VCaP (cell line): ENCODE measurements around the gene BDKRB2.

Experiments used
- H3K27ac ChIP-seq: fragments of 450-650 bp; 2 replicates; pipeline ENCODE4 v1.5.1; 2017
- CTCF ChIP-seq: fragments of 450-650 bp; conservative IDR thresholded peaks from 2 replicates; pipeline ENCODE4 v1.5.1; 2017; ENCODE audit warnings: mild to moderate bottlenecking, moderate library complexity

The BDKRB2 gene

GRCh38 chr14:96255501-96256366, 51.1 kb downstream of the BDKRB2 start, which contains the start of gene BDKRB1:
TSS of gene BDKRB1 (plus strand) at chr14:96256210. CDS start at chr14:96263683, 7,473 bp downstream.
- no peak within 1 kb of the TSS for H3K27ac ChIP-seq
- TF ChIP-seq CTCF, result no peak

- no peak for TF ChIP-seq CTCF
- no peak overlapping the region for H3K27ac ChIP-seq
Measured at GRCh38 chr14:96256407-96256806, 51.8 kb downstream of the BDKRB2 start.

- no peak for TF ChIP-seq CTCF
- H3K27ac ChIP-seq, result no peak overlapping the region
Measured at GRCh38 chr14:96257056-96257455, 52.4 kb downstream of the BDKRB2 start.

GRCh38 chr14:96257900-96258299, 53.3 kb downstream of the BDKRB2 start:
- no peak for TF ChIP-seq CTCF
- no peak overlapping the region for H3K27ac ChIP-seq

GRCh38 chr14:96260341-96260821, 55.7 kb downstream of the BDKRB2 start:
- no peak overlapping the region for H3K27ac ChIP-seq

GRCh38 chr14:96261053-96261452, 56.4 kb downstream of the BDKRB2 start:
- no peak for TF ChIP-seq CTCF
- H3K27ac ChIP-seq, result no peak overlapping the region

More at GRCh38 chr14:96260341-96260821, 55.7 kb downstream of the BDKRB2 start:
- TF ChIP-seq CTCF, result no peak

GRCh38 chr14:96261772-96262655, 57.4 kb downstream of the BDKRB2 start:
- 0 out of 2 replicates have a peak, but pooled peaks have one; percentile 15 for TF ChIP-seq CTCF
- H3K27ac ChIP-seq, result no peak overlapping the region
